Measurements from ENCODE around the gene PRR35.

Gene PRR35

GRCh38 chr16:568401-569258, 8.4 kb downstream of the PRR35 start:
- no peaks in the 10 kb centered on the region for H3K9me3 ChIP-seq (replicated peaks in 1 of 11)
- peak overlapping the region; percentile 86 to 94 (median 88); a peak in 21 of 22 replicates for H3K9ac ChIP-seq
- peak overlapping the region; percentile 86 to 100 (median 98) for H3K4me3 ChIP-seq
- H3K27ac ChIP-seq = peak overlapping the region; percentile 68 to 87 (median 83); a peak in 21 of 22 replicates
- H3K4me1 ChIP-seq = peaks cover 49 to 75% (median 64%) of the 10 kb centered on the region in 10 experiments
- TF ChIP-seq Cebpa-rat (IDR thresholded peaks at IDR 0.05) = no peak
- peaks cover 1 to 7% (median 2%) of the 10 kb centered on the region in 11 experiments; a peak in 9 of 22 replicates for H3K27me3 ChIP-seq
- H4K20me1 ChIP-seq = peaks cover 0 to 37% (median 24%) of the 10 kb centered on the region in 11 experiments; a peak in 18 of 22 replicates
- peak overlapping the region; percentile 91 to 99 (median 98) for H3K4me2 ChIP-seq
- peaks cover 0 to 20% (median 3%) of the 10 kb centered on the region in 11 experiments; a peak in 15 of 22 replicates for H3K36me3 ChIP-seq

GRCh38 chr16:569445-570254, 9.5 kb downstream of the PRR35 start, which contains the start of gene PIGQ:
Gene PIGQ, plus strand, starts transcription at chr16:569968. Its CDS starts 4,107 bp downstream, at chr16:574075.
- Histone ChIP-seq H4K20me1 (peaks cover 0 to 47% (median 27%) of the 10 kb centered on the region in 11 experiments; a peak in 18 of 22 replicates), H3K9ac (peak within 1 kb of the TSS; percentile 86 to 94 (median 88)), H3K4me2 (peak within 1 kb of the TSS; percentile 95 to 100 (median 98)), H3K36me3 (peaks cover 9 to 30% (median 13%) of the 10 kb centered on the region in 11 experiments; a peak in 21 of 22 replicates), H3K9me3 (replicated peaks in 1 of 11) (no peaks in the 10 kb centered on the region), H3K4me3 (peak within 1 kb of the TSS; percentile 86 to 100 (median 98)), H3K27me3 (no peaks in the 10 kb centered on the region), H3K4me1 (peaks cover 49 to 70% (median 61%) of the 10 kb centered on the region in 10 experiments), H3K27ac (peak within 1 kb of the TSS; percentile 68 to 87 (median 83))
- no peak for TF ChIP-seq Cebpa-rat (IDR thresholded peaks at IDR 0.05)

GRCh38 chr16:572865-573650, 12.9 kb downstream of the PRR35 start:
- H3K27ac ChIP-seq = no peak overlapping the region
- H3K4me2 ChIP-seq = no peak overlapping the region
- no peaks in the 10 kb centered on the region for H3K27me3 ChIP-seq
- no peak overlapping the region for H3K4me3 ChIP-seq
- peaks cover 35 to 70% (median 60%) of the 10 kb centered on the region in 10 experiments for H3K4me1 ChIP-seq
- H3K9ac ChIP-seq = peak overlapping the region in 7 of 11 experiments; percentile 9 to 94 (median 15); a peak in 6 of 22 replicates
- no peak for TF ChIP-seq Cebpa-rat (IDR thresholded peaks at IDR 0.05)
- peaks cover 12 to 53% (median 28%) of the 10 kb centered on the region in 11 experiments for H3K36me3 ChIP-seq
- H3K9me3 ChIP-seq (replicated peaks in 1 of 11) = no peaks in the 10 kb centered on the region
- H4K20me1 ChIP-seq = peaks cover 0 to 78% (median 52%) of the 10 kb centered on the region in 11 experiments; a peak in 19 of 22 replicates

- no peak overlapping the region for H3K27ac ChIP-seq
- H3K4me1 ChIP-seq = peaks cover 28 to 69% (median 58%) of the 10 kb centered on the region in 10 experiments
- no peak for TF ChIP-seq Cebpa-rat (IDR thresholded peaks at IDR 0.05)
- H3K4me3 ChIP-seq = no peak overlapping the region
- H3K27me3 ChIP-seq = no peaks in the 10 kb centered on the region
- H3K9me3 ChIP-seq (replicated peaks in 1 of 11) = no peaks in the 10 kb centered on the region
- peaks cover 0 to 83% (median 57%) of the 10 kb centered on the region in 11 experiments; a peak in 19 of 22 replicates for H4K20me1 ChIP-seq
- H3K36me3 ChIP-seq = peaks cover 12 to 53% (median 28%) of the 10 kb centered on the region in 11 experiments
- H3K4me2 ChIP-seq = peak overlapping the region in 2 of 11 experiments; percentile 55 to 90; a peak in 2 of 22 replicates
- peak overlapping the region in 6 of 11 experiments; percentile 52 to 75 (median 66); a peak in 8 of 22 replicates for H3K9ac ChIP-seq
Measured at GRCh38 chr16:574021-574760, 14.0 kb downstream of the PRR35 start.

- peak overlapping the region in 6 of 11 experiments; percentile 8 to 53 (median 48); a peak in 8 of 22 replicates for H3K27ac ChIP-seq
Measured at GRCh38 chr16:575354-576196, 15.4 kb downstream of the PRR35 start.

GRCh38 chr16:576197-576822, 16.1 kb downstream of the PRR35 start:
- TF ChIP-seq Cebpa-rat (IDR thresholded peaks at IDR 0.05) = no peak
- H3K4me3 ChIP-seq = peak overlapping the region in 2 of 10 experiments; percentile 2 to 3; a peak in 2 of 20 replicates
- peaks cover 21 to 67% (median 51%) of the 10 kb centered on the region in 10 experiments for H3K4me1 ChIP-seq
- H4K20me1 ChIP-seq = peaks cover 0 to 74% (median 50%) of the 10 kb centered on the region in 11 experiments; a peak in 18 of 22 replicates
- H3K9ac ChIP-seq = peak overlapping the region in 10 of 11 experiments; percentile 37 to 75 (median 56); a peak in 18 of 22 replicates
- H3K27ac ChIP-seq = peak overlapping the region in 6 of 11 experiments; percentile 8 to 53 (median 48); a peak in 10 of 22 replicates
- peaks cover 12 to 62% (median 28%) of the 10 kb centered on the region in 11 experiments for H3K36me3 ChIP-seq
- peak overlapping the region; percentile 47 to 90 (median 66) for H3K4me2 ChIP-seq
- no peaks in the 10 kb centered on the region for H3K9me3 ChIP-seq (replicated peaks in 1 of 11)
- no peaks in the 10 kb centered on the region for H3K27me3 ChIP-seq

More at GRCh38 chr16:575354-576196, 15.4 kb downstream of the PRR35 start:
- Histone ChIP-seq H3K27me3 (no peaks in the 10 kb centered on the region), H4K20me1 (peaks cover 0 to 77% (median 53%) of the 10 kb centered on the region in 11 experiments; a peak in 19 of 22 replicates), H3K4me3 (peak overlapping the region in 1 of 10 experiments; percentile 3; a peak in 2 of 20 replicates), H3K4me2 (peak overlapping the region; percentile 47 to 90 (median 66)), H3K9me3 (replicated peaks in 1 of 11) (no peaks in the 10 kb centered on the region), H3K36me3 (peaks cover 12 to 55% (median 28%) of the 10 kb centered on the region in 11 experiments), H3K4me1 (peaks cover 26 to 74% (median 59%) of the 10 kb centered on the region in 10 experiments), H3K9ac (peak overlapping the region in 10 of 11 experiments; percentile 37 to 75 (median 56); a peak in 17 of 22 replicates)
- no peak for TF ChIP-seq Cebpa-rat (IDR thresholded peaks at IDR 0.05)
